WTC11 (cell line): ENCODE results near the gene CAPNS1. TPM values are rescaled to one million over a fixed set of nuclear protein-coding genes. Genes with fewer than 3 reads are reported as not detected.

Source experiments
- ATAC-seq: fragments of 200-7000 bp; cut with Tn5 transposase; 2 replicates; pipeline ENCODE4 v1.10.0; 2021; ENCODE audit warnings: mild to moderate bottlenecking, moderate library complexity
- CTCF ChIA-PET: fragments of 300-600 bp; sonication (Branson Sonifier 250); formaldehyde crosslinking; loops from one replicate; lab custom pipeline; 2021; ENCODE audit warnings: antibody characterized with exemption; lab: Charles Lee
- POLR2A ChIA-PET: fragments of 350-600 bp; sonication (Branson Sonifier 250); formaldehyde crosslinking; loops from one replicate; lab custom pipeline; 2021; ENCODE audit warnings: antibody characterized with exemption; lab: Charles Lee
- DNase-seq: peaks from one replicate; pipeline ENCODE4 v3.0.0; 2021; ENCODE audit warnings: low spot score
- H3K27ac Mint-ChIP-seq: 2 replicates; pipeline ENCODE4 v1.8.0; 2021; ENCODE audit warnings: mixed read lengths
- H3K27me3 Mint-ChIP-seq: 2 replicates; pipeline ENCODE4 v1.8.0; 2021; ENCODE audit warnings: low read depth, mild to moderate bottlenecking, moderate library complexity, mixed read lengths
- H3K36me3 Mint-ChIP-seq: 2 replicates; pipeline ENCODE4 v1.8.0; 2021; ENCODE audit warnings: mixed read lengths
- H3K4me1 Mint-ChIP-seq: 2 replicates; pipeline ENCODE4 v1.8.0; 2022; ENCODE audit warnings: mixed read lengths
- H3K4me3 Mint-ChIP-seq: 2 replicates; pipeline ENCODE4 v1.8.0; 2021; ENCODE audit warnings: mild to moderate bottlenecking, moderate library complexity, mixed read lengths
- H3K9me3 Mint-ChIP-seq: 2 replicates; pipeline ENCODE4 v1.8.0; 2021; ENCODE audit warnings: mixed read lengths
- CREM ChIP-seq: sonication (generic); formaldehyde crosslinking; IDR thresholded peaks from 2 replicates; pipeline ENCODE4 v1.8.1; 2022; ENCODE audit warnings: mild to moderate bottlenecking, missing genetic modification reagents, moderate library complexity
- ESRRA ChIP-seq: sonication (generic); formaldehyde crosslinking; IDR thresholded peaks from 2 replicates; pipeline ENCODE4 v1.8.1; 2022; ENCODE audit warnings: mild to moderate bottlenecking, missing genetic modification reagents, borderline replicate concordance
- ETV6 ChIP-seq: sonication (generic); formaldehyde crosslinking; IDR thresholded peaks from 2 replicates; pipeline ENCODE4 v1.8.1; 2022; ENCODE audit warnings: mild to moderate bottlenecking, missing genetic modification reagents
- FOXJ3 ChIP-seq: sonication (generic); formaldehyde crosslinking; IDR thresholded peaks from 2 replicates; pipeline ENCODE4 v1.9.0; 2021; ENCODE audit warnings: missing genetic modification reagents, mild to moderate bottlenecking, borderline replicate concordance
- FOXK1 ChIP-seq: sonication (generic); formaldehyde crosslinking; IDR thresholded peaks from 2 replicates; pipeline ENCODE4 v1.8.0; 2022; ENCODE audit warnings: mild to moderate bottlenecking, moderate library complexity, missing genetic modification reagents
- FOXP1 ChIP-seq: sonication (generic); formaldehyde crosslinking; IDR thresholded peaks from 2 replicates; pipeline ENCODE4 v1.8.0; 2022; ENCODE audit warnings: missing genetic modification reagents, mild to moderate bottlenecking, moderate library complexity, borderline replicate concordance
- IRF2 ChIP-seq: sonication (generic); formaldehyde crosslinking; IDR thresholded peaks from 2 replicates; pipeline ENCODE4 v1.8.0; 2022; ENCODE audit warnings: low read depth, missing genetic modification reagents, borderline replicate concordance
- JAZF1 ChIP-seq: fragments of 250-450 bp; sonication (Bioruptor Pico); IDR thresholded peaks from 2 replicates; pipeline ENCODE4 v1.9.0; 2021; ENCODE audit warnings: moderate library complexity, mild to moderate bottlenecking, inconsistent platforms
- NFYB ChIP-seq: sonication (generic); formaldehyde crosslinking; conservative IDR thresholded peaks from 2 replicates; pipeline ENCODE4 v1.8.0; 2022; ENCODE audit warnings: low read depth, missing genetic modification reagents
- NR1H2 ChIP-seq: sonication (generic); formaldehyde crosslinking; IDR thresholded peaks from 2 replicates; pipeline ENCODE4 v1.9.0; 2021; ENCODE audit warnings: mild to moderate bottlenecking, moderate library complexity, missing genetic modification reagents
- NR2C2 ChIP-seq: sonication (generic); formaldehyde crosslinking; IDR thresholded peaks from 2 replicates; pipeline ENCODE4 v1.8.0; 2022; ENCODE audit warnings: mild to moderate bottlenecking, missing genetic modification reagents
- NR3C1 ChIP-seq: sonication (generic); formaldehyde crosslinking; conservative IDR thresholded peaks from 2 replicates; pipeline ENCODE4 v1.8.1; 2023; ENCODE audit warnings: low read depth, mild to moderate bottlenecking, missing genetic modification reagents
- RELA ChIP-seq: sonication (generic); formaldehyde crosslinking; IDR thresholded peaks from 2 replicates; pipeline ENCODE4 v1.8.1; 2022; ENCODE audit warnings: missing genetic modification reagents, mild to moderate bottlenecking, borderline replicate concordance
- RORB ChIP-seq: fragments of 250-450 bp; sonication (Bioruptor Pico); IDR thresholded peaks from 2 replicates; pipeline ENCODE4 v1.9.0; 2021; ENCODE audit warnings: mild to moderate bottlenecking
- SMAD4 ChIP-seq: sonication (generic); formaldehyde crosslinking; IDR thresholded peaks from 2 replicates; pipeline ENCODE4 v1.8.0; 2022; ENCODE audit warnings: mild to moderate bottlenecking, missing genetic modification reagents
- ZNF121 ChIP-seq: sonication (generic); formaldehyde crosslinking; IDR thresholded peaks from 2 replicates; pipeline ENCODE4 v1.8.0; 2023; ENCODE audit warnings: missing genetic modification reagents
- ZNF232 ChIP-seq: sonication (generic); formaldehyde crosslinking; IDR thresholded peaks from 2 replicates; pipeline ENCODE4 v1.8.0; 2022; ENCODE audit warnings: mild to moderate bottlenecking, missing genetic modification reagents
- ZNF423 ChIP-seq: fragments of 250-450 bp; sonication (Bioruptor Pico); IDR thresholded peaks from 2 replicates; pipeline ENCODE4 v2.1.2; 2022; ENCODE audit warnings: mild to moderate bottlenecking, moderate library complexity
- total RNA-seq: library from RNA; stranded (reverse); gene quantifications from 3 replicates; pipeline ENCODE4 v1.2.3, GENCODE V29; 2021
- TF ChIP-seq, protein P1 (sequence below): sonication (generic); formaldehyde crosslinking; IDR thresholded peaks from 2 replicates; pipeline ENCODE4 v1.8.1; 2023; ENCODE audit warnings: mild to moderate bottlenecking, missing genetic modification reagents, borderline replicate concordance
- TF ChIP-seq, protein P2 (sequence below): sonication (generic); formaldehyde crosslinking; IDR thresholded peaks from 2 replicates; pipeline ENCODE4 v1.8.1; 2022; ENCODE audit warnings: low read depth, missing genetic modification reagents, borderline replicate concordance
- TF ChIP-seq, protein P3 (sequence below): sonication (generic); formaldehyde crosslinking; IDR thresholded peaks from 2 replicates; pipeline ENCODE4 v1.8.1; 2022; ENCODE audit warnings: mild to moderate bottlenecking, missing genetic modification reagents, moderate library complexity, borderline replicate concordance
- TF ChIP-seq, protein P4 (sequence below): sonication (generic); formaldehyde crosslinking; IDR thresholded peaks from 2 replicates; pipeline ENCODE4 v1.8.1; 2022; ENCODE audit warnings: low read depth, mild to moderate bottlenecking, moderate library complexity, missing genetic modification reagents, borderline replicate concordance
- TF ChIP-seq, protein P5 (sequence below): sonication (generic); formaldehyde crosslinking; IDR thresholded peaks from 2 replicates; pipeline ENCODE4 v1.8.0; 2022; ENCODE audit warnings: mild to moderate bottlenecking, missing genetic modification reagents

The CAPNS1 gene
- total RNA-seq, 1 experiment from 2014 or later = 358 TPM

DNA sequence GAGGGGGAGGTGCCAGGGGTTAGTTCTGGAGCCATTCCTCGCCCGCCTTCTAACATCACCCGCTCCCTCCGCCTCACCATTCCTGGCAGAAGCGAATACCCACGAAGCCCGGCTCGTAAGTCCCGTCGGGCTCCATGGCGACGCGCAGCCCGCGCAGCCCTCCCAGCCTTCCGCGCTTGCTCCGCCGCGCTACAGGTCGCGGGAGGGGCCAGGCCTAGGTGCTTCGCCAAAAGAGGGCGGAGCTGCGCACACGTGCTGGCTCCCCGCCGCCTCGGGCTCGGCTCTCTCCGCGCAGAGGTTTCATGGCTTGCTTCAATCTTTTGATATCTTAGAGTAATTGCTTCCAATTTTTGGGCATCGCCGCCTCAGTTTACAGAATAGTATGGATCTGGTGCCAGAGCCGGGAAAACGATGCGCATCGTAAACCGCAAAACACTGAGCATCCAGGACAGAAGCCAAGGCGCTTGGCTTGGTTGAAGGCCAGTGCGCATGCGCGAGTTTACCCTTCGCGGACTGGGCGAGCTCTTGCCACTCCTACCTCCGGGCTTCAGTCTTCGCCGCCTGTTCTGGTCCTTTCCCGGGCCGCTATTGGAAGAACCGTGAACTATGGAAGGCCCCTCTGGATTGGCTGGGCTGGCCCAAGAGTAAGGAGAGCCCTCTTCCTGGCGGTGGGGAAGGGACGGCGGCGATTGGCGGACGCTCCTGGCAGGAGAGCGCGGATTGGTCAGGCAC, 25.0 kb upstream of the CAPNS1 start, which contains the start of gene POLR2I (continued):
- TF ChIP-seq, protein P1, sequence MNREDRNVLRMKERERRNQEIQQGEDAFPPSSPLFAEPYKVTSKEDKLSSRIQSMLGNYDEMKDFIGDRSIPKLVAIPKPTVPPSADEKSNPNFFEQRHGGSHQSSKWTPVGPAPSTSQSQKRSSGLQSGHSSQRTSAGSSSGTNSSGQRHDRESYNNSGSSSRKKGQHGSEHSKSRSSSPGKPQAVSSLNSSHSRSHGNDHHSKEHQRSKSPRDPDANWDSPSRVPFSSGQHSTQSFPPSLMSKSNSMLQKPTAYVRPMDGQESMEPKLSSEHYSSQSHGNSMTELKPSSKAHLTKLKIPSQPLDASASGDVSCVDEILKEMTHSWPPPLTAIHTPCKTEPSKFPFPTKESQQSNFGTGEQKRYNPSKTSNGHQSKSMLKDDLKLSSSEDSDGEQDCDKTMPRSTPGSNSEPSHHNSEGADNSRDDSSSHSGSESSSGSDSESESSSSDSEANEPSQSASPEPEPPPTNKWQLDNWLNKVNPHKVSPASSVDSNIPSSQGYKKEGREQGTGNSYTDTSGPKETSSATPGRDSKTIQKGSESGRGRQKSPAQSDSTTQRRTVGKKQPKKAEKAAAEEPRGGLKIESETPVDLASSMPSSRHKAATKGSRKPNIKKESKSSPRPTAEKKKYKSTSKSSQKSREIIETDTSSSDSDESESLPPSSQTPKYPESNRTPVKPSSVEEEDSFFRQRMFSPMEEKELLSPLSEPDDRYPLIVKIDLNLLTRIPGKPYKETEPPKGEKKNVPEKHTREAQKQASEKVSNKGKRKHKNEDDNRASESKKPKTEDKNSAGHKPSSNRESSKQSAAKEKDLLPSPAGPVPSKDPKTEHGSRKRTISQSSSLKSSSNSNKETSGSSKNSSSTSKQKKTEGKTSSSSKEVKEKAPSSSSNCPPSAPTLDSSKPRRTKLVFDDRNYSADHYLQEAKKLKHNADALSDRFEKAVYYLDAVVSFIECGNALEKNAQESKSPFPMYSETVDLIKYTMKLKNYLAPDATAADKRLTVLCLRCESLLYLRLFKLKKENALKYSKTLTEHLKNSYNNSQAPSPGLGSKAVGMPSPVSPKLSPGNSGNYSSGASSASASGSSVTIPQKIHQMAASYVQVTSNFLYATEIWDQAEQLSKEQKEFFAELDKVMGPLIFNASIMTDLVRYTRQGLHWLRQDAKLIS = no peak
- TF ChIP-seq, protein P2, sequence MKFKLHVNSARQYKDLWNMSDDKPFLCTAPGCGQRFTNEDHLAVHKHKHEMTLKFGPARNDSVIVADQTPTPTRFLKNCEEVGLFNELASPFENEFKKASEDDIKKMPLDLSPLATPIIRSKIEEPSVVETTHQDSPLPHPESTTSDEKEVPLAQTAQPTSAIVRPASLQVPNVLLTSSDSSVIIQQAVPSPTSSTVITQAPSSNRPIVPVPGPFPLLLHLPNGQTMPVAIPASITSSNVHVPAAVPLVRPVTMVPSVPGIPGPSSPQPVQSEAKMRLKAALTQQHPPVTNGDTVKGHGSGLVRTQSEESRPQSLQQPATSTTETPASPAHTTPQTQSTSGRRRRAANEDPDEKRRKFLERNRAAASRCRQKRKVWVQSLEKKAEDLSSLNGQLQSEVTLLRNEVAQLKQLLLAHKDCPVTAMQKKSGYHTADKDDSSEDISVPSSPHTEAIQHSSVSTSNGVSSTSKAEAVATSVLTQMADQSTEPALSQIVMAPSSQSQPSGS (CRISPR knock-in tag) = no peak
- TF ChIP-seq ZNF423 (CRISPR knock-in tag) (no peak), CREM (CRISPR knock-in tag) (no peak), NR3C1 (CRISPR knock-in tag) (no peak), IRF2 (CRISPR knock-in tag) (no peak), RELA (no peak), NR1H2 (CRISPR knock-in tag) (no peak), FOXK1 (CRISPR knock-in tag) (peak; percentile 89; the same call in 1 of the 2 replicates), NFYB (peak; percentile 86), FOXP1 (CRISPR knock-in tag) (peak; percentile 90)
- TF ChIP-seq, protein P3, sequence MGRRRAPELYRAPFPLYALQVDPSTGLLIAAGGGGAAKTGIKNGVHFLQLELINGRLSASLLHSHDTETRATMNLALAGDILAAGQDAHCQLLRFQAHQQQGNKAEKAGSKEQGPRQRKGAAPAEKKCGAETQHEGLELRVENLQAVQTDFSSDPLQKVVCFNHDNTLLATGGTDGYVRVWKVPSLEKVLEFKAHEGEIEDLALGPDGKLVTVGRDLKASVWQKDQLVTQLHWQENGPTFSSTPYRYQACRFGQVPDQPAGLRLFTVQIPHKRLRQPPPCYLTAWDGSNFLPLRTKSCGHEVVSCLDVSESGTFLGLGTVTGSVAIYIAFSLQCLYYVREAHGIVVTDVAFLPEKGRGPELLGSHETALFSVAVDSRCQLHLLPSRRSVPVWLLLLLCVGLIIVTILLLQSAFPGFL = no peak

DNA sequence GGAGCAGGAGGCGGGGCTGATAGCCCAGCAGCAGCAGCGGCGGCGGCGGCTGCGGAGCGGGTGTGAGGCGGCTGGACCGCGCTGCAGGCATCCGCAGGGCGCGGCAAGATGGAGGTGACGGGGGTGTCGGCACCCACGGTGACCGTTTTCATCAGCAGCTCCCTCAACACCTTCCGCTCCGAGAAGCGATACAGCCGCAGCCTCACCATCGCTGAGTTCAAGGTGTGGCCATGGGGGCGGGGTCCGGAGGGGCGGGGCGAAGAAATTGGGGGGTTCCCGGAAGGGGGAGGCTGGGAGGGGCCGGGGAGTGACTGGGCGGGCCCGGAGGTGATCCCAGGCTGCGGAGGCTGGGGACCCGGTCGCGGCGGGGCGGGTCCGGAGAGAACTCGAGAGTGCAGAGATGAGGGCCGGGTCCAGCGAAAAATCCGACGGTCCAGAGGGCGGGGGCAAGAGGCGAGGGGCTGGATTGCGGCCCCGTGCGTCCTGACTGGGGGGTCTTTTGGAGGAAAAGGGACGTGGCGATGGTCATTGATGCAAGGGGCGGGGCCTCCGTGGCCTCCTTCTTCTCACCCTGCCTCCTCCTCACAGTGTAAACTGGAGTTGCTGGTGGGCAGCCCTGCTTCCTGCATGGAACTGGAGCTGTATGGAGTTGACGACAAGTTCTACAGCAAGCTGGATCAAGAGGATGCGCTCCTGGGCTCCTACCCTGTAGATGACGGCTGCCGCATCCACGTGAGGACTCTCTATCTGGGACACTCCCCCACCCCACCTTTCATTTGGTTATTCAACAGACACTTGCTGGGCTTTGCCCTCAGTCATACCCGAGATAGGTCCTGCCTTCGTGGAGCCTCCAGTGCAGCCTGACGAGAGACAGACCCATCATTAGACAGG, 24.2 kb upstream of the CAPNS1 start, which contains the start of gene TBCB:
Gene TBCB, plus strand, starts transcription at position 16 of the 891 bp plus-strand sequence. Its CDS starts 93 bp downstream, at position 109.
- peak within 1 kb of the TSS; percentile 100 for H3K27ac Mint-ChIP-seq
- peaks cover 3% of the 10 kb centered on the region for H3K27me3 Mint-ChIP-seq
- H3K9me3 Mint-ChIP-seq = no peaks in the 10 kb centered on the region
- H3K4me1 Mint-ChIP-seq = peaks cover 40% of the 10 kb centered on the region
- DNase-seq = peak; percentile 78
- ChIA-PET CTCF (interaction anchor here (0.7 to 2.8 kb wide), 4 partner anchors 9 to 138 kb away, joined by 3 to 28 read pairs (median 3); no protein-coding TSS in a partner anchor), POLR2A (interaction anchor here (1.0 to 1.5 kb wide), 2 partner anchors 13 to 62 kb away, joined by 6 to 7 read pairs; partner anchors contain the start of gene THAP8)
- peaks cover 31% of the 10 kb centered on the region for H3K36me3 Mint-ChIP-seq
- H3K4me3 Mint-ChIP-seq = peak within 1 kb of the TSS; percentile 95
- 0 out of 2 replicates have a peak, but pooled peaks have one; percentile 12 for TF ChIP-seq ESRRA (CRISPR knock-in tag)
- TF ChIP-seq ZNF232 (CRISPR knock-in tag) = no peak
- peak; percentile 12 for ATAC-seq

DNA sequence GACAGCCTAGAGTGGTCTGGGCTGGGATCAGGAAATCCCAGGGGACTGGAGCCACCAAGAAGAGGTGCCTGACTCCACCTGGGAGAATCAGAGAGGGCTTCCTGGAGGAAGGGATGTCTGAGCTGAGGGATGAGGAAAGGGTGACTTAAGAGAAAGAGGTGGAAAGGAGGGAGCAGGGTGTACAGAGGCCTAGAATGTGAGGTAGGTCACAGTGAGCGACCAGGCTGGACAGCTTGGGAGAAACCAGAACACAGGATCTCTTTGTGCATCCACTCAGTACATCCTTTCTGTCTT, 23.6 kb upstream of the CAPNS1 start:
- DNase-seq (no peak), ATAC-seq (no peak)
- POLR2A ChIA-PET = no interaction called here
- Mint-ChIP-seq H3K4me1 (peaks cover 34% of the 10 kb centered on the region), H3K27ac (peak overlapping the region; percentile 54; the same call in 1 of the 2 replicates), H3K27me3 (peaks cover 3% of the 10 kb centered on the region), H3K9me3 (no peaks in the 10 kb centered on the region), H3K4me3 (peak overlapping the region; percentile 95), H3K36me3 (peaks cover 31% of the 10 kb centered on the region)
- CTCF ChIA-PET = interaction anchor here (0.8 to 2.8 kb wide), 2 partner anchors 12 to 139 kb away, joined by 3 to 28 read pairs; no protein-coding TSS in a partner anchor
- TF ChIP-seq RORB (CRISPR knock-in tag) = no peak
- TF ChIP-seq FOXJ3 (CRISPR knock-in tag) = no peak
- TF ChIP-seq JAZF1 (CRISPR knock-in tag) = no peak
- TF ChIP-seq ETV6 (CRISPR knock-in tag) = no peak
- no peak for TF ChIP-seq NR2C2 (CRISPR knock-in tag)
- TF ChIP-seq ZNF121 (CRISPR knock-in tag) = no peak
- TF ChIP-seq SMAD4 (CRISPR knock-in tag) = no peak
- no peak for TF ChIP-seq ZNF423 (CRISPR knock-in tag)
- TF ChIP-seq, protein P4, sequence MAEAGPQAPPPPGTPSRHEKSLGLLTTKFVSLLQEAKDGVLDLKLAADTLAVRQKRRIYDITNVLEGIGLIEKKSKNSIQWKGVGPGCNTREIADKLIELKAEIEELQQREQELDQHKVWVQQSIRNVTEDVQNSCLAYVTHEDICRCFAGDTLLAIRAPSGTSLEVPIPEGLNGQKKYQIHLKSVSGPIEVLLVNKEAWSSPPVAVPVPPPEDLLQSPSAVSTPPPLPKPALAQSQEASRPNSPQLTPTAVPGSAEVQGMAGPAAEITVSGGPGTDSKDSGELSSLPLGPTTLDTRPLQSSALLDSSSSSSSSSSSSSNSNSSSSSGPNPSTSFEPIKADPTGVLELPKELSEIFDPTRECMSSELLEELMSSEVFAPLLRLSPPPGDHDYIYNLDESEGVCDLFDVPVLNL (CRISPR knock-in tag) = no peak
- TF ChIP-seq, protein P5, sequence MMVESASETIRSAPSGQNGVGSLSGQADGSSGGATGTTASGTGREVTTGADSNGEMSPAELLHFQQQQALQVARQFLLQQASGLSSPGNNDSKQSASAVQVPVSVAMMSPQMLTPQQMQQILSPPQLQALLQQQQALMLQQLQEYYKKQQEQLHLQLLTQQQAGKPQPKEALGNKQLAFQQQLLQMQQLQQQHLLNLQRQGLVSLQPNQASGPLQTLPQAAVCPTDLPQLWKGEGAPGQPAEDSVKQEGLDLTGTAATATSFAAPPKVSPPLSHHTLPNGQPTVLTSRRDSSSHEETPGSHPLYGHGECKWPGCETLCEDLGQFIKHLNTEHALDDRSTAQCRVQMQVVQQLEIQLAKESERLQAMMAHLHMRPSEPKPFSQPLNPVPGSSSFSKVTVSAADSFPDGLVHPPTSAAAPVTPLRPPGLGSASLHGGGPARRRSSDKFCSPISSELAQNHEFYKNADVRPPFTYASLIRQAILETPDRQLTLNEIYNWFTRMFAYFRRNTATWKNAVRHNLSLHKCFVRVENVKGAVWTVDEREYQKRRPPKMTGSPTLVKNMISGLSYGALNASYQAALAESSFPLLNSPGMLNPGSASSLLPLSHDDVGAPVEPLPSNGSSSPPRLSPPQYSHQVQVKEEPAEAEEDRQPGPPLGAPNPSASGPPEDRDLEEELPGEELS (CRISPR knock-in tag) = no peak
